Measurements from ENCODE around the gene HIPK2.

Gene HIPK2

GRCh38 chr7:139732471-139733167 lies 45.2 kb downstream of the HIPK2 start:
- no peak for DNase-seq

- peak; percentile 85 for DNase-seq
Measured at GRCh38 chr7:139731802-139732470, 45.9 kb downstream of the HIPK2 start.

- DNase-seq = peak; percentile 37
Measured at GRCh38 chr7:139730746-139731612, 46.8 kb downstream of the HIPK2 start.

- no peak for DNase-seq
Measured at GRCh38 chr7:139728203-139728602, 49.6 kb downstream of the HIPK2 start.

GRCh38 chr7:139727151-139727705 lies 50.6 kb downstream of the HIPK2 start:
- no peak for DNase-seq

GRCh38 chr7:139726485-139726869 lies 51.3 kb downstream of the HIPK2 start:
- DNase-seq = no peak

- DNase-seq = no peak
Measured at GRCh38 chr7:139725858-139726484, 51.8 kb downstream of the HIPK2 start.

- no peak for DNase-seq
Measured at GRCh38 chr7:139725077-139725476, 52.7 kb downstream of the HIPK2 start.

- DNase-seq = no peak
Measured at GRCh38 chr7:139722604-139723003, 55.2 kb downstream of the HIPK2 start.

- DNase-seq = no peak
Measured at GRCh38 chr7:139721821-139722220, 56.0 kb downstream of the HIPK2 start.

GRCh38 chr7:139721417-139721816 lies 56.4 kb downstream of the HIPK2 start:
- DNase-seq = no peak

- DNase-seq = peak; percentile 18
Measured at GRCh38 chr7:139720705-139721231, 57.0 kb downstream of the HIPK2 start.

- no peak for DNase-seq
Measured at GRCh38 chr7:139720186-139720585, 57.6 kb downstream of the HIPK2 start.

GRCh38 chr7:139718859-139719258 lies 58.9 kb downstream of the HIPK2 start:
- no peak for DNase-seq

- no peak for DNase-seq
Measured at GRCh38 chr7:139718141-139718540, 59.7 kb downstream of the HIPK2 start.

GRCh38 chr7:139716156-139716942 lies 61.4 kb downstream of the HIPK2 start:
- no peak for DNase-seq

GRCh38 chr7:139715194-139715815 lies 62.5 kb downstream of the HIPK2 start:
- no peak for DNase-seq

- no peak for DNase-seq
Measured at GRCh38 chr7:139714163-139714901, 63.5 kb downstream of the HIPK2 start.

- DNase-seq = no peak
Measured at GRCh38 chr7:139713526-139714162, 64.2 kb downstream of the HIPK2 start.

- no peak for DNase-seq
Measured at GRCh38 chr7:139713061-139713460, 64.7 kb downstream of the HIPK2 start.

Data from kidney glomerular epithelial cell (primary cell).